ENCODE data around the gene C3orf20.
"Not testable (repeated sequence)": the region's sequence is repeated elsewhere in the genome, so short reads cannot be mapped to it uniquely, and the experiment has no call there.

The C3orf20 gene

GRCh38 chr3:14649466-14649865 is 25.5 kb upstream of the C3orf20 start:
- no peak for DNase-seq (ENCODE audit: extremely low read depth in 1 of 2, low read depth in 1 of 2)

- no peak for DNase-seq (ENCODE audit: extremely low read depth in 1 of 2, low read depth in 1 of 2)
Measured at GRCh38 chr3:14650193-14650592, 24.7 kb upstream of the C3orf20 start.

- DNase-seq (ENCODE audit: extremely low read depth in 1 of 2, low read depth in 1 of 2) = peak; percentile 84 to 89
Measured at GRCh38 chr3:14651440-14652251, 23.3 kb upstream of the C3orf20 start, which contains the start of gene CCDC174. CCDC174 (plus strand) TSS chr3:14651762; CDS start chr3:14651837, 75 bp downstream.

- not testable (repeated sequence) for DNase-seq (ENCODE audit: extremely low read depth in 1 of 2, low read depth in 1 of 2)
Measured at GRCh38 chr3:14652360-14652907, 22.5 kb upstream of the C3orf20 start.

- no peak for DNase-seq (ENCODE audit: extremely low read depth in 1 of 2, low read depth in 1 of 2)
Measured at GRCh38 chr3:14657579-14657978, 17.4 kb upstream of the C3orf20 start.

- no peak for DNase-seq (ENCODE audit: extremely low read depth in 1 of 2, low read depth in 1 of 2)
Measured at GRCh38 chr3:14658978-14659377, 16.0 kb upstream of the C3orf20 start.

- no peak for DNase-seq (ENCODE audit: extremely low read depth in 1 of 2, low read depth in 1 of 2)
Measured at GRCh38 chr3:14660942-14661341, 14.0 kb upstream of the C3orf20 start.

GRCh38 chr3:14663396-14664135 is 11.4 kb upstream of the C3orf20 start:
- DNase-seq (ENCODE audit: extremely low read depth in 1 of 2, low read depth in 1 of 2) = no peak

- DNase-seq (ENCODE audit: extremely low read depth in 1 of 2, low read depth in 1 of 2) = no peak
Measured at GRCh38 chr3:14664170-14664569, 10.8 kb upstream of the C3orf20 start.

GRCh38 chr3:14672588-14672987 is 2.4 kb upstream of the C3orf20 start:
- no peak for DNase-seq (ENCODE audit: extremely low read depth in 1 of 2, low read depth in 1 of 2)

- no peak for DNase-seq (ENCODE audit: extremely low read depth in 1 of 2, low read depth in 1 of 2)
Measured at GRCh38 chr3:14676881-14677280, 1.9 kb downstream of the C3orf20 start.

GRCh38 chr3:14678015-14678503 is 3.1 kb downstream of the C3orf20 start:
- DNase-seq (ENCODE audit: extremely low read depth in 1 of 2, low read depth in 1 of 2) = no peak

- DNase-seq (ENCODE audit: extremely low read depth in 1 of 2, low read depth in 1 of 2) = no peak
Measured at GRCh38 chr3:14680115-14680514, 5.2 kb downstream of the C3orf20 start.

- DNase-seq (ENCODE audit: extremely low read depth in 1 of 2, low read depth in 1 of 2) = no peak
Measured at GRCh38 chr3:14680716-14681115, 5.8 kb downstream of the C3orf20 start.

GRCh38 chr3:14684447-14684846 is 9.5 kb downstream of the C3orf20 start:
- DNase-seq (ENCODE audit: extremely low read depth in 1 of 2, low read depth in 1 of 2) = no peak

- DNase-seq (ENCODE audit: extremely low read depth in 1 of 2, low read depth in 1 of 2) = no peak
Measured at GRCh38 chr3:14685179-14685578, 10.2 kb downstream of the C3orf20 start.

- DNase-seq (ENCODE audit: extremely low read depth in 1 of 2, low read depth in 1 of 2) = no peak
Measured at GRCh38 chr3:14687360-14687759, 12.4 kb downstream of the C3orf20 start.

GRCh38 chr3:14688525-14688924 is 13.6 kb downstream of the C3orf20 start:
- DNase-seq (ENCODE audit: extremely low read depth in 1 of 2, low read depth in 1 of 2) = no peak

GRCh38 chr3:14689247-14689980 is 14.5 kb downstream of the C3orf20 start:
- DNase-seq (ENCODE audit: extremely low read depth in 1 of 2, low read depth in 1 of 2) = no peak

GRCh38 chr3:14691239-14691638 is 16.3 kb downstream of the C3orf20 start:
- no peak for DNase-seq (ENCODE audit: extremely low read depth in 1 of 2, low read depth in 1 of 2)

- no peak for DNase-seq (ENCODE audit: extremely low read depth in 1 of 2, low read depth in 1 of 2)
Measured at GRCh38 chr3:14691719-14692118, 16.8 kb downstream of the C3orf20 start.
